C4-2B (cell line): ENCODE measurements around the gene HOGA1.
A peak's percentile ranks its signal among the peaks of the same experiment; 100 is the strongest.

Experiments used
- H3K27ac ChIP-seq: fragments of 450-650 bp; 2 replicates; pipeline ENCODE4 v1.5.1; 2017
- ZFX ChIP-seq: fragments of 450-650 bp; IDR thresholded peaks from 2 replicates; pipeline ENCODE4 v1.6.1; 2017
- TF ChIP-seq, protein P1 (sequence below): fragments of 450-650 bp; conservative IDR thresholded peaks from 2 replicates; pipeline ENCODE4 v1.5.1; 2017; ENCODE audit warnings: mild to moderate bottlenecking

HOGA1 gene

GRCh38 chr10:97540669-97541500 is 43.3 kb upstream of the HOGA1 start:
- H3K27ac ChIP-seq: no peak overlapping the region
- TF ChIP-seq, protein P1, sequence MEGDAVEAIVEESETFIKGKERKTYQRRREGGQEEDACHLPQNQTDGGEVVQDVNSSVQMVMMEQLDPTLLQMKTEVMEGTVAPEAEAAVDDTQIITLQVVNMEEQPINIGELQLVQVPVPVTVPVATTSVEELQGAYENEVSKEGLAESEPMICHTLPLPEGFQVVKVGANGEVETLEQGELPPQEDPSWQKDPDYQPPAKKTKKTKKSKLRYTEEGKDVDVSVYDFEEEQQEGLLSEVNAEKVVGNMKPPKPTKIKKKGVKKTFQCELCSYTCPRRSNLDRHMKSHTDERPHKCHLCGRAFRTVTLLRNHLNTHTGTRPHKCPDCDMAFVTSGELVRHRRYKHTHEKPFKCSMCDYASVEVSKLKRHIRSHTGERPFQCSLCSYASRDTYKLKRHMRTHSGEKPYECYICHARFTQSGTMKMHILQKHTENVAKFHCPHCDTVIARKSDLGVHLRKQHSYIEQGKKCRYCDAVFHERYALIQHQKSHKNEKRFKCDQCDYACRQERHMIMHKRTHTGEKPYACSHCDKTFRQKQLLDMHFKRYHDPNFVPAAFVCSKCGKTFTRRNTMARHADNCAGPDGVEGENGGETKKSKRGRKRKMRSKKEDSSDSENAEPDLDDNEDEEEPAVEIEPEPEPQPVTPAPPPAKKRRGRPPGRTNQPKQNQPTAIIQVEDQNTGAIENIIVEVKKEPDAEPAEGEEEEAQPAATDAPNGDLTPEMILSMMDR: no peak
- TF ChIP-seq ZFX: no peak

DNA sequence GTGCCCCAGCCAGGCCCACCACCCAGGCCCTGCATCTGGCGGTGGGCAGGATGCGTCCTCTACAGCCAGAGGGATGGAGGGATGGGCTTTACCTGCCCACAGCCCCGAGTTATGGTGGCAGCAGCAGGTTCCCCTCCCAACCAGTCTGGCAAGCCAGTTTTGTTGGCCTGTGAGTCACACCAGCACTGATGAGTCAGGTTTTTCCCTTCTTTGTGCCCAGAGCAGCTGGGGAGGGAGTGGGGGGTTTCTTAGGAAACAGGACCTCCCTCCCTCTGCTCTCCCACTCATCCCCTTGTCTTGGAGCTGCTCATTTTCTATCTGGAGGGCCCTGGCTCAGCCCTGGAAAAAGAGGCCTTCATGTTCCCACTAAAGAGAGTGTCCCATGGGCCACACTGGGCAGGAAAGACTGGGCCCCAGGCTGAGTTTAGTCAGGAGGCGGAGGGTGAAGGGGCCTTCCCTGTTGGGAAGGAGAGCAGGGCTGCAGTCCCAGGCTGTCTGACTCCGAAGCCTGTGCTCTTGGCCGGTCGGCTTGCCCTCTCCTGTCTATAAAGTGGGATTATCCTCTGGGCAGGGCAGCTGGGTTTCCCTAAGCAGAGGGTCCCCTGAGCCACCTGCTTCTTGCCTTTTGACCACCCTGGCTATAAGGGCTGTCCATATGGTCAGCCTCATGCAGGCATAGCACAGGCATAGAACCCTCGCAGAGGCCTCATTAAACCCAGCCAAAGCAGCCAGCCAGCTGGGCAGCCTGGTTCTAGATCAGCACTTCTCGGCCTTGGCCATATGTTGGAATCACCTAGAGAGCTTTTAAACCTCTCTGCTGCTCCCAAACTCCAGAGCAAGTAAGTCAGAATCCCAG is 41.8 kb upstream of the HOGA1 start:
- H3K27ac ChIP-seq: peak overlapping the region; percentile 36
- TF ChIP-seq, protein P1: no peak
- TF ChIP-seq ZFX: no peak

DNA sequence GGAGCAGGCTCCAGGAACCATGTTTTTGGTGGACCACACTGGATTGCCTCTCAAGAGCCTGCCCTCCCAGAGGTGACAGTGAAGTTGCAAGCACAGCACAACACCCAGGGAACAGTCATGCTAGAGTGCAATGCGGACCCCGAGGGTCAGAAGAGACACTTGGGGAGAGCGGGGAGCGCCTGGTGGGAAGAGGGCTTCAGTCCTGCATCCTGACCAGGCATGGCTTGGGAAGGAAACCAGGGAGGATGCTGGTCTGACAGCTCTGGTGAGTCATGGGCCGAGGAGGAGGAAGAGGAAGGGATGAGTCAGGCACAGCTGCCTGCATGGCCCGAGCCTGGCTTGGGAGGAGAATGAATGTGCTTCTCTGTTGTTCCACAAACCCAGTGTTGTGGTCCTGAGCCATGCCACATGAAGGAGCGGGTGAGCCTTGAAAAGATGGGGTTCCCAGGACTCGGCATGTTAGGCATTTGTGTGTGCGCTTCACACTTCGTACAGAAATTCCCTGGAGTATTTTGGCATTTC is 41.1 kb upstream of the HOGA1 start:
- TF ChIP-seq ZFX: no peak
- peak overlapping the region; percentile 36; the same call in 1 of the 2 replicates for H3K27ac ChIP-seq

DNA sequence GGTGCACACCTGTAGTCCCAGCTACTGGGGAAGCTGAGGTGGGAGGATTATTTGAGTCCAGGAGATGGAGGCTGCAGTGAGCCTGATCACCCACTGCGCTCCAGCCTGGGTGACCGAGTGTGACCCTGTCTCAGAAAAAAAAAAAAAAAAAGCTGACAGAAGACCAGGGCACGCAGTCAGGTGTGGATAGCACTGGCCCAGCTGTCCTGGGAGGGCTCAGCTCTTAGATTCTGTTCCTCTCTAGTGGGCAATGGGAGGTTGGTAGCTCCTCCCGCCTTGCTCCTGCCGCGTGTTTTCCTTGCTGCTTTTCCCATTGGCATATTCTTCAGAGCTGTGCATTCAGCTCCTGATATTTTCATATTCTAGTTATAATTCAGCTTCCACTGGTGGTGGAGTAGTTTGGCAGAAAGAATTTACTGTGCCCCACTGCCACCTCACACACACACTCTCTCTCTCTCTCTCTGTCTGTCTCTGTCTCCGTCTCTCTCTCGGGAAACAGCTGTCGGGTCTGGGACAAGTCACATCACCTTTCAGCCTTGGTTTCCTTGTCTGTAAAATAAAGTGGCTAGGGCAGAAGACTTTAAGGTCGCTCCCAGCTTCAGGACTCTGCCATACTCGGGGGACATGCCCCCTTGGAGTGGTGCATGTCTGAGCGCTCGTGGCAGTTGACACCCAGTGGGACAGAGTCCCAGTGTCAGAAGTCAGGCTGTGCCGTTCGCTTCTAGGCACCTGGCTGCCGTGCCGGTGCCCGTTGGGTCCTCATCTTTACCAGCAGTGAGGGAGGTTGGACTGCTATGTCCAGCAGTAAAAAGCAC is 37.5 kb upstream of the HOGA1 start:
- H3K27ac ChIP-seq: no peak overlapping the region
- TF ChIP-seq, protein P1: no peak
- TF ChIP-seq ZFX: no peak

DNA sequence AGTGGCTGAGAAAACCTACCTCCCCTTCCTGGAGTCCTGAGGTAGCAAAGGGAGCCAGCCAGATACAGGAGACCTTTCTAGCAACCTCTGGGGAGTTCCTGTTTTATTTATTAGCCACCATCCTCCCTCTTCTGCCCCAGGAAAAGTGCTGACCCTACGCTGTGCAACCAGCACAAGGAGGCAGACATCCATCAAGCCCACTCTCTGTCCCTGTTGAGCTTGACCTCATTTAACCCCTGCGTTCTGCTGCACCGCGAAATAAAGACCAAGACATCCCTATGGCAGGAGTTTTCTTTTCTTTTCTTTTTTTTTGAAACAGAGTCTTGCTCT is 37.0 kb upstream of the HOGA1 start:
- no peak overlapping the region for H3K27ac ChIP-seq
- TF ChIP-seq, protein P1: no peak
- TF ChIP-seq ZFX: no peak

GRCh38 chr10:97547962-97548361 is 36.2 kb upstream of the HOGA1 start:
- TF ChIP-seq, protein P1: no peak
- no peak for TF ChIP-seq ZFX
- no peak overlapping the region for H3K27ac ChIP-seq

GRCh38 chr10:97548828-97549455 is 35.2 kb upstream of the HOGA1 start:
- TF ChIP-seq ZFX: no peak
- TF ChIP-seq, protein P1: no peak

More at GRCh38 chr10:97548828-97549455, 35.2 kb upstream of the HOGA1 start:
- H3K27ac ChIP-seq: no peak overlapping the region
